ENCODE measurements around the gene LRRC18.

The LRRC18 gene

DNA sequence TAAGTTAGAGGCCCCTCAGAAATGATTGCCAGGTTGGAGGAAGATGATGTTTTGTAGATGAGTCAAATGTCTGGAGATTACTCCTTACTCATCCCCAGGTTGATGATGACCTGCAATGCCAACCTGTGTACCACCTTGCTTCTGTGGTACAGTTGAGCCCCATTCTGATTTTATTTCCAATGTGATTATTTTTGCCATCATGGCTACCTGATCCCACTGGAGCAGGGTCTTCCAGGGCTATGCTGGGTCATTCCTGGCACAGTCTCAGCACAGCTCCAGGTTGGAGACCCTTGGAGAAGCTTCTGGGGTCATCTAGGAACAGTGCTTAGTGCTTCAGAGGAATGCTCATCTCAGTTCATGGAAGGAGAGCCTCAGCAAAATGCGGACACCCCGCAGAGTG, 34.3 kb downstream of the LRRC18 start:
- DNase-seq, result no peak

DNA sequence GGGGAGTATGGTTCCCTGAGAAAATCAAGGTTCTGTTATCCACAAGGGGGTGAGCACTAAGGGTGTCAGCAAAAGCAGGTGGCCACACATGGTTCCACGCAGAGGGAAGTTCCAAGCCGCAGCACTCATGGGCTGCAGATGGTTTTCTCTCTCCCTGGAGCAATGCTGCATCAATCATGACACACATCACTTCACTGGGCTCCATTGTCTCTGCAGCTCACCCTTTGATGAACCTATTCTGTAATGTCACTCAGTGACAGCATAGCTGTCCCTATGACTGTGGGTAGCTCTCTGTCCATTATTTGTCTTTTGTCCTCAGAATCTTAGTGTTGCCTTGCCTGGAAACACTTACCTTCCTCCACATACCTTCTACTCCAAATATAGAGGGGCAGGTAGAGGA, 34.8 kb downstream of the LRRC18 start:
- DNase-seq, result no peak

DNA sequence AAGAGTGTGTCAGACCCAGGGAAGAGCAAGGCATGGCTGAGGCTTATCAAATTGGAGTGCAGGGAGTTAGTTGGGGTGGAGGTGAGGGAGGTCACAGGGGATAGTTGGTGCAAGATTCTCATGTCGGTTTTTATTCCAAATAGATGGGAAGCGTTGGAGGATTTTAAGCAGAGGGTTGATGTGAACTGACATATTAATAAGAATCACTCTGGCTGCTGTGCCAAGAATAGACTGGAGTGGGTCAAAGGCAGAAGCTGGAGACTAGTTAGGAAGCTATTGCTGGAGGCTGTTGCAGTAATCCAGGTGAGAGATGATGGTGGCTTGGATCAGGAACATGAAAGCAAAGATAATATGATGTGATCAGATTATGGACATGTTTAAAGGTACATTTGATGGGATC, 36.5 kb downstream of the LRRC18 start:
- no peak for DNase-seq

DNA sequence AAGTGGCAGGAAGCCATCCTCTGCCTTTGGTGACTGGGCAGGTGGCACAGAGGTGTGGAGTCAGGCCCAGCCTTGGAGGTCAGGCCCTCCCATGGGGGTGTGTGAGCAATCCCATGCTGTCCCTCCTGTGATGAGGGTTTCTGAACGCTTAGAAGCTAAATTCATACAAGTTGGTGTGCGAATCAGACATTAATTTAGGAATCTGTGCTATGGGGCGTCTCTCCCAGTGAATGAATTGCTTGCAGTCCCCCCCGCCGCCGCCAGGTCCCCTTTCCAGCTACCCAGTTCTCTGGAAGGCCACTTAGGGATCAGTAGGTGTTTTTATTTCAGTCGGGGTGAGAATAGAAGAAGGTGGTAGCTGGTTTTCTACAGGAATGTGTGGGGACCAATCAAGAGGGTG, 37.5 kb downstream of the LRRC18 start:
- DNase-seq, result no peak

DNA sequence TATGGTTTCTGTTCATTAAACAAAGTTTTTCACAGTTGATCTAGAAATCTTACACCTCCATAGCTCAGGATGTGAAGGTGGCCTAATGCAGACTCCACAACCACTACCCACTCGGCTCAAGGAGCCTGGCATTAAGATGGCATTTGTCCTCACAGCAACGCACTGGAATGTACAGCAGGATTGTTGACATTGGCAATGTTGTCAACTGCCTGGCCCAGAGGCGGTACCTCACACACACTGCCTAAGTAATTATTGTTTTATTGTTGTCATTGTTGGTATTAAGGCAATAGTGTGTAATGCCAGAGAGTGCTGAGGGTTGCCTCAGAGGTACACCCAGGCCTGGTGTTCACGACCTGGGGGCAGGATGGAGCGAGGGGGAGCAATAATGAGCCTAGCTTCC, 38.3 kb downstream of the LRRC18 start:
- no peak for DNase-seq

DNA sequence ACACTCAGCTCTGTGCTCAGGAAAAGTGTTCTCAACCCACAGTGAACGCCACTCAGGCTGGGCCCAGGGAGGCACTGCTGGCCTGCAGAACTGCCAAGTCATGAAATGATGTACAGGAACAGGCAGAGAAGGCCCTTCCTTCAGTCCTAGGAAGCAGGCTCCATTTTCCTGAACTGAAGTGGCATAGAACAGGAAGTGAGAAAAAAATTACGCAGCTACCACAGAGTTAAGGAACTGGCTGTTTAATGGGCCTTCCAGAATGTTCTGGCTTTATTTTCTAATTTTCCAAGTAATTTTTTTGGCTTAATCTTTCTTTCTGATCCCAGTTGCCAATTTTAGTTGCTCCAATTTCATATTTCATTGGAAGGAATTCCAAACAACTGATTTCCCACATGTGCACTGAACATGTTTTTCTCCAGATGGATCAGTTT, 39.3 kb downstream of the LRRC18 start:
- no peak for DNase-seq

DNA sequence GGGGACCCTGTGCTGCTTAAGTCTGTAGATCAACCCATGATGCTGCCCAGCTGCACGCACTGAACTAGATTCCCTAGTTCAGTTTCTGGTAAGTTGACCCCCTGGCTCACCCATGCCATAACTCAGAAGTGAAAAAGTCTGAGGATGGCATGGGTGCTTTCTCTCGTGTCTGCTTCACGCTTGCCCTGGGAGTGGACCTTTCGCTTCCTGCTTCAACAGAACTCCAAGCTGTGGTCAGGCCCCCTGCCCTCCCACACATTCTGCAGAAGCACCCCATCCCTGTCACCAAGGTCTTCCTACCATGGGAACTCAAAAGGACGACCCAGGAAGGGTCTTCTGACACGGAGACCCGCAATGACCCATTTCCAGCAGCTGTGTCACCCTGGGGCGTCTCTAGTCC, 39.9 kb downstream of the LRRC18 start:
- DNase-seq, result no peak

DNA sequence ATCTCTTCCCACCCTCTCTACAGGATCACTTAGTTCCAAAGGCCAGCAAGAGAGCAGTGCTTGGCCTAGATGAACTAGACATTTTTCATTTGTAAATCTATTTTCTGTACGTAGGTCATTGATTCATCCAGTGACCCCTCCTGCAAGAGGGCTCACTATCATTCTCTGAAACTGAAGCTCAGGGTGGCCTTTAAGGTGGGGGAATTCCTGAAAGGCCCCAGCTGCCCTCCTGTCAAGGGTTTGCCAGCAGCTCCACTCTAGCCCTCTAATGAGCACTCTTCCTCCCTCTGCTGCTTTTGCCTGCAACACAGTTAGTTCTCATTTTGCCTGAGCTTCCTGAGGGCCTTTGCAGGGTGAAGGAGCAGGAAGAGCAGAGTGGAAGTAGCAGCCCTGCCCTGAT, 41.2 kb downstream of the LRRC18 start:
- no peak for DNase-seq

DNA sequence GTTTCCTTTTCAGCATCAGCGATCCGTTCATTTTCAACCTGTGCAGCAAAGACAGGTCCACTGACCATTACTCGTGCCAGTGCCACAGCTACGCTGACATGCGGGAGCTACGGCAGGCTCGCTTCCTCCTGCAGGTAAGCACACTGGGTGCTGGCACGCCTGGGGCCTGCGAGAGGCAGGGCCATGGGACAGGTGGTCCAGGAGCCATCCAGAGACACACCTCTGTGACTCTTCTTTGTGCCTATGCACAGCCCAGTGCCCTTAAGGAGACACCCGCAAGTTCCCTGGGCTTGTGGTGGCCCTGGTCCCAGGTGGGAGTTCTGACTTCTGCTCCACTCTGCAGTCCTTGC, 42.2 kb downstream of the LRRC18 start:
- DNase-seq, result no peak

DNA sequence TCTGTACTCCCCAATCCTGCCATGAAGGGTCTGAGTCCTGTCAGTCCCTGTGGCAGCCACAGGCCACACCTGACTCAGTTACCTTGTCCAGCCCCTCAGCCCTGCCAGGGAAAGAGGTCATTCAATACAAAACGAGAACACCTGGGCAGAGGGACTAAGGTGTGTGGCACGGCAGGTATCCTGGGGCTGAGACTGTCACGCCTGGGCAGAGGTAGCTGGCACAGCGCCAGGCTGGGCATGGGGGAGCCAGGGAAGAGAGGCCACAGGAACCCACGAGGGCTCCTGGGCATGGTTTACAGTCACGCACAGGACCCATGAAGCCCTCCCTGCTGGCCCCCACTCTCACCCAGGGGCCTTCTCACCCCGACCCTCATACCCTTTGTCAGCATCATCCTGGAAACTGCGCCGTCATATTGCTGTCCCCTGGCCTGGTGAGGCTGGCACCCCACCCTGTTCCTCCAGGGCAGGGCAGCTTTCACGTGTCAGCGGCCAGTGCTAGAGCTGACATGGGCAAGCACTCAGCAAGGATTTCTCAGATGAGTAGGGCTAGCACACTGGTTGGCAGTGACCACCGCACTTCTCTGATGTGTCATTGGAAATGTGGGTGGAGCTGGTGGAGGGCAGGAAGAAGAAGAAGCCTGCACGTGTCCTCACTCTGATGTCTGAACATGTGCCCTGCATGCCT, 42.7 kb downstream of the LRRC18 start:
- no peak for DNase-seq

DNA sequence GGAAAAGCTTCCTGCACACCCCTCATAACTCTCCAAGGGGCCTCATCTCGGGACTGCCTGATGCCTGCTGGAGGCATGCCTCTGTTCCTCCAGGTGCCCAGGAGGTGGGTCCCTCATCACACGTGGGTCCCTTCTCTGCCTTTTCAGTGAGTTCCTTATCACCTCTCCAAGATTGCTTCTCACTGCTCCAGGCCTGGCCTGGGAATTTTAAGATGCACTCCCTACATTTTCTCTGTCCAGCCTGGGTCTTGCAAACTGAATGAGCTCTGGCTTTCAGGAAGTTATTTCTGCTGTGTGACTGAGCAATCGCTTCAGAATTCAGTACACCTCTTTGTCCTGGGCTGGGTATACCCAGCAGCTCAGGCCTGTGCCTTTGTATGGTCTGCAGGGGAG, 43.8 kb downstream of the LRRC18 start:
- no peak for DNase-seq

DNA sequence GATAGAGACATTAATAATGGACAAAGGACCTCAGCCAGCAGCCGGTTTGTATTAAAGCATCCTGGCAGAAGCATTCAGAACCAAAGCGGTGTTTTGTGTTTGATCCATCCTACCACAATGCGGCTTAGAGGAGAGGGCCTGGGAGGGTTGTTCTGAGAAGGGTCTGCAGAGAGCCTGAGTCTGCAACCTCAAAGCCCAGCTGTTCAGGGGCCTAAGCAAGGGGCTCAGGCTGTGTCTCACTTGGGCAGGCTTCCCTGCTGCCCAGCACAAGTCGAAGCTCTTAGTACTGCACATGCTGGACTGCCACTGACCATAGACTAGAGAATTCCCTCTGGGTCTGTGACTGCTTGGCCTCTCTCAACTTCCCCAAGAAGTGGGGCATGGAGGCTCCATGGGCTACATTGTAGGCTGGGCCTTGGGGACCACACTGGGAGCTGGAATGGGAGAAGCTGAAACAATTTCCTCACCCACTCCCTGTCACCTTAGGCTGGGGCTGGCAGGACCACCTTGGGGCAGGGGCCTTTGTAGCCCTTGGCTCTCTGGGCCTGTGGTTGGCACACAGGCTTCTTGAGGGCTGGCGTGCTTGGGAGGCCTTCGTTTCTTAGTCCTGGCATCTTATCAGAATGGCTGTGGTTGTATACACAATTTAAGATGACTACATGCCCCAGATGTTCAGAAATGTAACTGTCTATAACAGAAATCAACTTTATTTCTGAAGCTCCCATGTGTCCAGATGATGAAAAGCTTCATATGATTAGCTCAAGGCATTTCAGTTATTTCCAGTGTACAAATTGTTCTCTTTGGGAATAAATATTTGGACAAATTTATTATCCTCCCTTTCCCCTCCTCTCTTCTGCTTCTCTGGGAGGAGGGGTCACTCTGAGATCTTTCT, 44.5 kb downstream of the LRRC18 start:
- DNase-seq, result no peak

DNA sequence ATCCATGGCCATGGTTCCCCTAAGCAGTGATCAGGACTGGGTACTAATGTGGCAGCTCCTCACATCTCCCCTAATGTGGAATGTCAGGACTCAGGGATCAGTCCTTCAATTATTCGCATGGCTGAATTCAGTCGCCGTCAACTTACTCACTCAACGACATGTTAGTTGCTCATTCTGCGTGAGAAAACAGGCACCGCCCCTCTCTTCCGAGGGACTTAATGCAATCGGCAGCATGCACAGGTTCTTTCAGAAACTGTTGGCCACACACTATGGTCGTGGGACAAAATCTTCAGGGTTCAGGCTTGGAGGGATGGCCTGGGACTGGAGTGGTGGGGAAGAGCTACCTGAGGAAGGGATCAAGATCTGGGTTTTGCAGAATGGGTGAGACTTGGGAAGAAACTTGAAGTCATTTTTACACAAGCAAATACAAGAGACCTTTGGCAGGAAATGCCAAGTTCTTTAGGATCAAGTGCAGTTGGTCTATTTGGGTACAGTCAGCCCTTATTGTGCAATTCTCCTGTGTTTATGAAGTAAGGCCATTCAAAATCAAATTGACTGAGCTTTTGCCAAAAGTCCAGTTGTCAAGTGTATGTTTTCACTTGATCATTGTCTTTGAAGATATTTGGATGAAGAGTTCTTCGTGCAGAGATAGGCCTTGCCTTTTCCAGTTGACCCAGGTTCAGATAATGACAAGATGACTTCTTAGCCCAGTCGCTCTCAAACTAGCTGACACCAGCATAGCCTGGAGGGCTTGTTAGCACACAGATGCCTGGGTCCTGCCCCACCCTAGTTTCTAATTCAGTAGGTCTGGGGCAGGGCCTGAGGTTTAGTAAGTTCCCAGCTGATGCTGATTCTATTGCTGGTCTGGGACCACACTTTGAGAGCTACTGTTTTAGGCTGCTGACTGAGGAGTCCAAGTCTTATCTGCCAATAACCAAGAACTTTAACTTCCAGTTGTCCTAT, 48.5 kb downstream of the LRRC18 start:
- no peak for DNase-seq

DNA sequence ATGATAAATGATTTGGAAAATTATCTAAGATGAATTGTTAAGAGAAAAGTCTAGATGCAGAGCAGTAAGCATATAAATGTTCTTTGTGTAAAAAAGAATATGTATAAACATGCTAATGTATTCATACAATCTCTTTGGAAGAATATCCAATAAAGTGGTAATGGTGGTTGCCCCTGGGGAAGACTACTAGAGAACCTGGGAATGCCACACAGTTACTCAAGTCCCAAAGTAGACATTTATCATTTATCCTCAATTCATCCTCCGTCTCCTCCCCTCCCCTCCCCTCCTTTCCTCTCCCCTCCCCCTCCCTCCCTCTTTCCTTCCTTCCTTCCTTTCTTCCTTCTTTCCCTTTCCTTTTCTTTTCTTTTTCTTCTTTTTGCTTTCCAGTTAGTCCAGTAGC, 51.7 kb downstream of the LRRC18 start:
- no peak for DNase-seq

DNA sequence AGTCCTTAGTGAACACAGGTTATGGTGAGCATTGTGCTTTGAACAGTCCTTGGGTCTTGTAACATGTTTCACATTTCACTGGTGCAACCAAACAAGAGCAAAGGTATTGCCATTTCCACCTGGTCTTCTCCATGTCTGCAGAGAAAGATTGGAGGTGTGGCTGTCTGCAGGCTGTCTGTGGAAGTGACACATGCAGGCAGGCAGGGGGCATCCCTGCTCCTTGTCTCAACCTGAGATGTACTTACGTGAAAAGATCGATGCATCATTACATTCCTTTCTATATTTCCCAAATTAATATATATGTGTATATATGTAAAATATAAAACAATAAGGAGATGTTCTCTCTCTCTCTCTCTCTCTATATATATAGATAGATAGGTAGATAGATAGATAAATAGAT, 54.3 kb downstream of the LRRC18 start:
- no peak for DNase-seq

DNA sequence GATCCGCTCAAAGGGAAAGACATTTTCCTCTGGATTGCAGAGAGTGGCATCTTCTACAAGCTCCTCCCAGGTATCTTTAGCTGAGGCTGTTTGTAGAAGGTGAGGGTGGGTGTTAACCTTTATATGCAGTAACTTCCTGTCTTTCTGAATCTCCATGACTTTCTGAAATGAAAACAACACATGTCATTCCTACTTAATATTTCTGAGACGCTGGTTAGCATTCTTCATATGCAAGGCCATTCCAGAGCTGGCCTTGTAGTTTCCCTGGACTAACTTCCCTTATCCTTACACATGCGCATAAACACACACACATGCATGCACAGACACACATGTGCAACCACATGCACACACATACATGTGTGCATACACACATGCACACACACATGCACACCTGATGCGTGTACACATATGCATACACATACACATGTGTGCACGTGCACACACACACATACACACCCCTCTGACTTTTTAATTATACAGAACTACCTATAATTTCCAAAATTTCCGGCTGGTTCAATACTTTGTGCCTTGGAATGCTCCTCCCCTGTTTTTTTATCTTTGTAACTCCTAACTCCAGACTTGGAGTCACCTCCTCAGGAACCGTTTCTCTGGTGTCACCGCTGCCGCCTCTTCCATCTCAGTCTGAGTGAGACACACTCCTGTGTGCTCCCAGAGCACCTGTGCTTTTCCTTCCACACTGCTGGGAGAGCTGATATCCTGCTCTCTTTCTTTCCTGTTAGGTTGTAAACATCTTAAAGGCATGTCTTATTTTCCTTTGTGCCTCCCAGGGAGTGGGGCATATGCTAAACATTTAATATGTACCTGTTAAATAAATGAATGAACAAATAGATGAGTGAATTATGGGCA, 55.2 kb downstream of the LRRC18 start:
- no peak for DNase-seq

DNA sequence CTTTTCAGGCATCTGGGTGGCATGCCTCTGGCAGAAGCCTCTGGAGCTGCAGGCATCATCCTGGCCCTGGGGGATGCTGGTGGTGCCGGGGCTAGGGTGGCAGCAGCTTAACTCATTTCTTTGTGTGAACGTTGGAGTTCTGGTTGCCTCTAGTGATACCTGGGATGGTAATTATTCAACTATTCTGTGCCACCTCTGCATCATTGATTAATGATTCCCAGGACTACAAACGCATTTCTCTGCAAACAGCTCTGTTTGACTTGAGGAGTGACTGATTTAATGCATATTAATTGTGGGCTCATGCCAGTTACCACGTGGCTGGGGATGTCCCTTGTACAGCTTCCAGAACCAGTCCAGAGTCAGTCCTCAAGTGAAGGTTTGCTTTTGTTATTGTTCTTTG, 55.9 kb downstream of the LRRC18 start:
- DNase-seq, result no peak

DNA sequence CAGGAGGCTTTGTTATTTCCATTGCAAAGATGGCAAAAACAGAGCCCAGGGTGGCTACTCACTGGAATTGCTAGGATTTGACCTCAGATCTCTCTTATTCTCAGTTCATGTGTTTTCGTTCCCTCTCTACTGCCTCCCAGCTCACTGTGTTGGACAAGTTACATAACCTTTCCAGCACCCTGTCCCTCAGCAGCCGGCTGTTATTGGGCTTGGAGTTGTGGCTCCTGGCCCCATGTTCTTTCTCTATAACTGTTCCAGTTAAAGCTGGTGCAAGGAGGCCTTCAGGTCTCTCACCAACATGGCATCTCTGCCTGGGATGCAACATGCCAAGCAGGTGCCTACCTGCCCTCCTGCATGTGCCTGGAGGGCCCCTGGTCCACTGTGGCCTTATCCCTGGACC, 56.8 kb downstream of the LRRC18 start:
- no peak for DNase-seq

DNA sequence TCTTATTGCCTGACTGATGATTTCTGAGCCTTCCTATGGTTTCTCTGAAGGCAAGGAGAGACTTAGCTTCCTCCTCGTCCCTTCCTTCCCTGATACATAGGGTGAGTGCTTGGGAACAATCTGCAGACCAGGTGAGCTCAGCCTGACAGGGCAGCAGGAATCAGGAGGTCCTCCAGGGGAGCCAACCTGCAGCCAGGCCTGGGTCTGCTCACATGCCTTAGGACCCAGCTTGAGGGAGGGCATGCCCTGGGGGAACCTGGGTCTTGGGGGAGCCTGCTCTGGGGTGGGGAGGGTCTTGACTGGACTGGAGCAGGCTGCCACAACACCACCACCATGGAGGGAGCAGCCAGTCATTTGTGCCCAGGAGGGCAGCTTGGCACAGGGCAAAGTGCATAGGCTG, 57.7 kb downstream of the LRRC18 start:
- DNase-seq, result no peak

DNA sequence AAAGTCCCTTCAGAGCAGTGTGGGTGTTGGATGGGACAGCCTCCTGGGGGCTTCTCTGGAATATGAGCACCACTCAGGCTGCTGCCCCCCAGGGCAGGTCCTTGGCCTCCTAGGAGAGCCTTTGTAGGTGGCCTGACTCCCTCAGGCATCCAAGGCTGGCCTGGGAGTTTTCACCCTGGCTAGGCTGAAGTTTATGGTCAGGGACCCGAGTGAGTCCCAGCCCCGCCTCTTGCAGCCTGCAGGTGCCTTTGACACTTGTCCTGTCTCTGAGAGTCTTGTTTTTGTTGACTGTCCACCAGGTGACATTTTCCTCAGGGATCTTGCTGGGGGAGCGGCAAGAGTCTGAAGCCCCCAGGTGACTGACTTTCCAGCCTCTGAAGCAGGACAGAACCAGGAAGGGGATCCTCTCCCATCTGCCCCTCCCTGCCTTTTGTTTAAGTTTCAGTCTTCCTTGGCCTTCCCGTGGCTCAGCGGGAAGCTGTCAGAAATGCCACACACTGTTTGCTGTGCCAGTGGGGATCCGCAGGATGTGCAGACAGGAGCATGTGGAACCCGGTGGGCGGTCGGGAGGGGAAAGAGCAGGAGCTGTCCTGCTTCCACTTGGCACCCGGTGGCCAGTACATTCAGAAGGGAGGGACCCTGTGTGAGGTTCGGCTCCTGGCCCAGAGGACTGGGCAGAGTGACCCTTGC, 59.5 kb downstream of the LRRC18 start:
- DNase-seq, result no peak

DNA sequence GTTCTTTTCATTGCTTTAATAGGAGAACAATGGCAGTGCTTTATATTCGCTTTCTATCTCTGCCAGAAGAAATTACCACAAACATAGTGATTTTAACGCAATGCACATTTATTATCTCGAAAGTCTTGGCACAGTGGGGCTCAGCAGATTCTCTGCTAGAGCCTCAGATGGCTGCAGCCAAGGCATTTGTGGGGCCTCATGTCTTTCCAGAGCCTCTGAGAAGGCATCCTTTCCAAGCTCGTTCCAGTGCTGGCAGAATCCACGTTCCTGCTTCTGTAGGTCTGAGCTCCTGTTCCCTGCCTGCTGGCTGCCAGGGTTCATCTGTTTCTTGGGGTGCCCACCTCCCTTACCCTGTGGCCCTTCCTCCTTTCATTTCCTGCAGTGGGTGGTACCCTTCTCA, 60.2 kb downstream of the LRRC18 start:
- DNase-seq, result no peak

DNA sequence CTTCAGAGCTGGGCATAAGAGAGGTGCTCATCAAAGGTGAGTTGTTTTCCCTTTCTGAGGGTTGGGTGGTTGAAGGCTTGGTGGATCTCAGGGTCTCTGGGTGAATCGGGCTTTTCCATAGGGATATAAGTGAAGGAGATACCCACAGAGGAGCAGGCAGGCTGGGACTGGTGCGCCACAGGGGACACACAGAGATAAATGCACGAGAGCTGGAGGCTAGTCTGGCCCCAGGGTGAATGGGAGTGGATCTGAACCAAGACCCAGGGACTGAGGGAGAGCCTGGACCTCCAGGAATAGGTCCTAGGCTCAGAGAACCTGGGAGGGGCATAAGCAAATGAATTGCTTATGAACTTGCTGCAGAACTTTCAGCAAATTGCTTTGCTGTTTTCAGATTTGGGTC, 61.5 kb downstream of the LRRC18 start:
- no peak for DNase-seq

Data from activated naive CD4-positive, alpha-beta T cell (primary cell).